Neural progenitor cell (in vitro differentiated cells): ENCODE results near the gene ZFYVE9. TPM values are rescaled to one million over a fixed set of nuclear protein-coding genes. Genes with fewer than 3 reads are reported as not detected.

Source experiments
- DNase-seq: peaks from one replicate; pipeline ENCODE4 v3.0.0-alpha.2; 2016; ENCODE audit warnings: low spot score
- H2AFZ ChIP-seq: fragments of 200-600 bp; sonication (generic); replicated peaks from 2 replicates; pipeline ENCODE4 v1.6.1; 2016; ENCODE audit warnings: antibody characterized with exemption
- H3F3A ChIP-seq: fragments of 200-600 bp; sonication (generic); 2 replicates; pipeline ENCODE4 v1.6.1; 2016; ENCODE audit warnings: antibody characterized with exemption, low read depth
- H3K27ac ChIP-seq: fragments of 200-600 bp; sonication (generic); 2 replicates; pipeline ENCODE4 v1.5.1; 2016; ENCODE audit warnings: mild to moderate bottlenecking
- H3K27me3 ChIP-seq: fragments of 200-600 bp; sonication (generic); 2 replicates; pipeline ENCODE4 v1.6.1; 2016; ENCODE audit warnings: mild to moderate bottlenecking, moderate library complexity
- H3K36me3 ChIP-seq: fragments of 200-600 bp; sonication (generic); 2 replicates; pipeline ENCODE4 v1.5.1; 2016
- H3K4me1 ChIP-seq: fragments of 200-600 bp; sonication (generic); 2 replicates; pipeline ENCODE4 v1.6.1; 2016; ENCODE audit warnings: mixed run types
- H3K4me2 ChIP-seq: fragments of 200-600 bp; sonication (generic); 2 replicates; pipeline ENCODE4 v1.6.1; 2016
- H3K4me3 ChIP-seq: fragments of 200-600 bp; sonication (generic); 2 replicates; pipeline ENCODE4 v1.5.1; 2016
- H3K79me2 ChIP-seq: fragments of 200-600 bp; sonication (generic); 2 replicates; pipeline ENCODE4 v1.6.1; 2016; ENCODE audit warnings: low read depth
- H3K9ac ChIP-seq: fragments of 200-600 bp; sonication (generic); 2 replicates; pipeline ENCODE4 v1.6.1; 2016
- H3K9me3 ChIP-seq: fragments of 200-600 bp; sonication (generic); 2 replicates; pipeline ENCODE4 v1.5.1; 2016; ENCODE audit warnings: low read depth
- H4K20me1 ChIP-seq: fragments of 200-600 bp; sonication (generic); 2 replicates; pipeline ENCODE4 v1.6.1; 2016; ENCODE audit warnings: low read depth
- H3K27ac Mint-ChIP-seq: 3 replicates; pipeline ENCODE4 v1.8.0; 2021; ENCODE audit warnings: mixed read lengths
- H3K27me3 Mint-ChIP-seq: 2 replicates; pipeline ENCODE4 v1.8.0; 2022; ENCODE audit warnings: low read depth, mild to moderate bottlenecking, inconsistent platforms, moderate library complexity, mixed read lengths; ENCODE audit not compliant: insufficient read depth
- H3K36me3 Mint-ChIP-seq: 3 replicates; pipeline ENCODE4 v1.8.0; 2021; ENCODE audit warnings: mixed read lengths
- H3K4me1 Mint-ChIP-seq: 3 replicates; pipeline ENCODE4 v1.8.0; 2021; ENCODE audit warnings: mixed read lengths
- H3K4me3 Mint-ChIP-seq: 3 replicates; pipeline ENCODE4 v1.8.0; 2021; ENCODE audit warnings: mild to moderate bottlenecking, moderate library complexity, mixed read lengths
- H3K9me3 Mint-ChIP-seq: 3 replicates; pipeline ENCODE4 v1.8.0; 2020; ENCODE audit warnings: mixed read lengths
- CTCF ChIP-seq: fragments of 200-600 bp; sonication (generic); IDR thresholded peaks from 2 replicates; pipeline ENCODE4 v1.5.1; 2017; ENCODE audit warnings: antibody characterized with exemption, mild to moderate bottlenecking
- EZH2 ChIP-seq: fragments of 200-600 bp; sonication (generic); IDR thresholded peaks from 2 replicates; pipeline ENCODE4 v1.6.1; 2017; ENCODE audit warnings: antibody characterized with exemption, mild to moderate bottlenecking, moderate library complexity
- EZH2phosphoT487 ChIP-seq: fragments of 200-600 bp; sonication (generic); IDR thresholded peaks from 2 replicates; pipeline ENCODE4 v1.6.1; 2017; ENCODE audit warnings: antibody characterized with exemption
- total RNA-seq: library from RNA; depleted of rRNA; stranded (reverse); fragments of >200 nt; gene quantifications from 2 replicates; pipeline ENCODE4 v1.2.3, GENCODE V29; 2015; ENCODE audit warnings: low replicate concordance

Gene ZFYVE9
- total RNA-seq, 1 donor from 2014 or later = 42.7 TPM

GRCh38 chr1:52139817-52140540, 1.9 kb upstream of the ZFYVE9 start:
- peaks cover 7% of the 10 kb centered on the region for H4K20me1 ChIP-seq
- H3K27me3 Mint-ChIP-seq = no peaks in the 10 kb centered on the region
- TF ChIP-seq CTCF (no peak), EZH2 (no peak), EZH2phosphoT487 (no peak)
- H3K27ac ChIP-seq = no peak overlapping the region
- no peaks in the 10 kb centered on the region for H3K9me3 Mint-ChIP-seq
- no peak overlapping the region for H2AFZ ChIP-seq
- no peak overlapping the region for H3K4me3 ChIP-seq
- H3K4me3 Mint-ChIP-seq = no peak overlapping the region
- peaks cover 16% of the 10 kb centered on the region for H3F3A ChIP-seq
- no peaks in the 10 kb centered on the region for H3K9me3 ChIP-seq
- no peak overlapping the region for H3K9ac ChIP-seq
- peaks cover 9% of the 10 kb centered on the region for H3K4me1 ChIP-seq
- DNase-seq = no peak
- H3K36me3 ChIP-seq = no peaks in the 10 kb centered on the region
- H3K36me3 Mint-ChIP-seq = no peaks in the 10 kb centered on the region
- peaks cover 24% of the 10 kb centered on the region for H3K27me3 ChIP-seq
- no peak overlapping the region for H3K27ac Mint-ChIP-seq
- H3K79me2 ChIP-seq = peaks cover 28% of the 10 kb centered on the region
- H3K4me2 ChIP-seq = no peak overlapping the region
- peaks cover 10% of the 10 kb centered on the region for H3K4me1 Mint-ChIP-seq

GRCh38 chr1:52140633-52141512, 1.0 kb upstream of the ZFYVE9 start:
- H3K4me2 ChIP-seq = peak overlapping the region; percentile 96
- Mint-ChIP-seq H3K27ac (peak overlapping the region; percentile 79), H3K27me3 (no peaks in the 10 kb centered on the region), H3K9me3 (no peaks in the 10 kb centered on the region), H3K4me1 (peaks cover 15% of the 10 kb centered on the region), H3K36me3 (no peaks in the 10 kb centered on the region), H3K4me3 (peak overlapping the region; percentile 90)
- no peak for DNase-seq
- peak overlapping the region; percentile 100 for H3K4me3 ChIP-seq
- peaks cover 23% of the 10 kb centered on the region for H3F3A ChIP-seq
- peaks cover 9% of the 10 kb centered on the region for H3K4me1 ChIP-seq
- peaks cover 24% of the 10 kb centered on the region for H3K27me3 ChIP-seq
- peaks cover 37% of the 10 kb centered on the region for H3K79me2 ChIP-seq
- no peak overlapping the region for H3K9ac ChIP-seq
- H3K9me3 ChIP-seq = no peaks in the 10 kb centered on the region
- no peaks in the 10 kb centered on the region for H3K36me3 ChIP-seq
- H3K27ac ChIP-seq = no peak overlapping the region
- peaks cover 8% of the 10 kb centered on the region for H4K20me1 ChIP-seq
- TF ChIP-seq EZH2 = no peak
- no peak for TF ChIP-seq EZH2phosphoT487
- TF ChIP-seq CTCF = no peak
- peak overlapping the region; percentile 54 for H2AFZ ChIP-seq

GRCh38 chr1:52142220-52143183, 613 bp downstream of the ZFYVE9 start:
- H3K36me3 Mint-ChIP-seq = no peaks in the 10 kb centered on the region
- H3K9ac ChIP-seq = peak overlapping the region; percentile 83
- H3K9me3 ChIP-seq = no peaks in the 10 kb centered on the region
- H3F3A ChIP-seq = peaks cover 23% of the 10 kb centered on the region
- peaks cover 8% of the 10 kb centered on the region for H4K20me1 ChIP-seq
- no peak for TF ChIP-seq EZH2
- no peak for TF ChIP-seq CTCF
- TF ChIP-seq EZH2phosphoT487 = peak; percentile 29
- peak overlapping the region; percentile 96 for H3K4me3 Mint-ChIP-seq
- no peaks in the 10 kb centered on the region for H3K9me3 Mint-ChIP-seq
- H3K27ac ChIP-seq = peak overlapping the region; percentile 93
- H3K4me1 Mint-ChIP-seq = peaks cover 15% of the 10 kb centered on the region
- no peaks in the 10 kb centered on the region for H3K27me3 Mint-ChIP-seq
- H3K27ac Mint-ChIP-seq = peak overlapping the region; percentile 47
- peak; percentile 70 for DNase-seq
- peak overlapping the region; percentile 98 for H2AFZ ChIP-seq
- peak overlapping the region; percentile 96 for H3K4me2 ChIP-seq
- peaks cover 54% of the 10 kb centered on the region for H3K79me2 ChIP-seq
- peaks cover 24% of the 10 kb centered on the region for H3K27me3 ChIP-seq
- peak overlapping the region; percentile 100 for H3K4me3 ChIP-seq
- H3K4me1 ChIP-seq = peaks cover 9% of the 10 kb centered on the region
- H3K36me3 ChIP-seq = no peaks in the 10 kb centered on the region
